HEK293 (cell line): Measurements from ENCODE around the gene SLC37A3.

Experiments used
- CTCF ChIP-seq: fragments of 450-650 bp; formaldehyde crosslinking; IDR thresholded peaks from 2 replicates; pipeline ENCODE4 v1.5.1; 2016; ENCODE audit warnings: missing biosample characterization, missing genetic modification characterization
- RBAK ChIP-seq: fragments of 450-650 bp; formaldehyde crosslinking; IDR thresholded peaks from 2 replicates; pipeline ENCODE4 v1.5.1; 2016; ENCODE audit warnings: missing biosample characterization, missing genetic modification characterization
- REPIN1 ChIP-seq: fragments of 450-650 bp; formaldehyde crosslinking; IDR thresholded peaks from 2 replicates; pipeline ENCODE4 v1.5.1; 2017; ENCODE audit warnings: missing biosample characterization, missing genetic modification characterization, low read depth
- ZBTB49 ChIP-seq: fragments of 450-650 bp; formaldehyde crosslinking; IDR thresholded peaks from 2 replicates; pipeline ENCODE4 v1.5.1; 2016; ENCODE audit warnings: missing biosample characterization, missing genetic modification characterization, low read depth
- ZNF548 ChIP-seq: fragments of 450-650 bp; formaldehyde crosslinking; IDR thresholded peaks from 2 replicates; pipeline ENCODE4 v1.5.1; 2016; ENCODE audit warnings: missing biosample characterization, missing genetic modification characterization
- ZNF585B ChIP-seq: fragments of 450-650 bp; formaldehyde crosslinking; IDR thresholded peaks from 2 replicates; pipeline ENCODE4 v1.5.1; 2016; ENCODE audit warnings: missing biosample characterization, missing genetic modification characterization

DNA sequence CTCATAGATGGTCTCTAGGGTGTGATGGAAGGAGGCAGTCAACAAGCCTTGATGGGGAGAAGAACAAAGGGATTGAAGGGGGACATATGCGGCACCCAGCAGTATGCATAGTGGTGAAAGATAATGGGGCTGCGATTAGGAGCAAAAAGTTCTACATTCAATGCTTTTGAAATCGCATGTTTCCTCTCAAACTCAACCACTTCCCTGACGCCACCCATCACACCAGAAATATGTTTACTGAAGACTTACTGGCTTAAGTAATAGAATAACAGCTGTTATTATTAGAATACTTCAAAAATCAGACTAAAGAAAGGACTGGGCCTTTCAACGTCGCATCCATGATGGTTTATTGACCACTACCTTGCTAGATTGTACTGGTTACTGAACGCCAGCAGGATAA is 49.5 kb upstream of the SLC37A3 start:
- no peak for TF ChIP-seq RBAK (tag by site-specific recombination)
- no peak for TF ChIP-seq REPIN1 (tag by site-specific recombination)
- no peak for TF ChIP-seq ZNF585B (tag by site-specific recombination)
- no peak for TF ChIP-seq ZNF548 (tag by site-specific recombination)
- no peak for TF ChIP-seq CTCF
- TF ChIP-seq ZBTB49 (tag by site-specific recombination), result no peak
